LNCaP clone FGC (cell line): ENCODE results near the gene RGL3.
"Not testable (repeated sequence)": the region's sequence is repeated elsewhere in the genome, so short reads cannot be mapped to it uniquely, and the experiment has no call there.

Experiments used
- DNase-seq: peaks from one replicate; pipeline ENCODE4 v3.0.0-alpha.2; 2011; ENCODE audit warnings: low read depth
- H3K4me3 ChIP-seq: 2 replicates; pipeline ENCODE4 v1.5.1; 2011; ENCODE audit warnings: mild to moderate bottlenecking, low read depth, low read length, control low read depth
- TF ChIP-seq, protein P1 (sequence below): IDR thresholded peaks from 2 replicates; pipeline ENCODE4 v1.5.1; 2012; ENCODE audit warnings: mild to moderate bottlenecking; ENCODE audit not compliant: control insufficient read depth, insufficient read depth; ENCODE audit errors: extremely low read depth

Gene RGL3

GRCh38 chr19:11361037-11361770, 57.9 kb downstream of the RGL3 start:
- no peak for DNase-seq
- no peak overlapping the region for H3K4me3 ChIP-seq
- TF ChIP-seq, protein P1, sequence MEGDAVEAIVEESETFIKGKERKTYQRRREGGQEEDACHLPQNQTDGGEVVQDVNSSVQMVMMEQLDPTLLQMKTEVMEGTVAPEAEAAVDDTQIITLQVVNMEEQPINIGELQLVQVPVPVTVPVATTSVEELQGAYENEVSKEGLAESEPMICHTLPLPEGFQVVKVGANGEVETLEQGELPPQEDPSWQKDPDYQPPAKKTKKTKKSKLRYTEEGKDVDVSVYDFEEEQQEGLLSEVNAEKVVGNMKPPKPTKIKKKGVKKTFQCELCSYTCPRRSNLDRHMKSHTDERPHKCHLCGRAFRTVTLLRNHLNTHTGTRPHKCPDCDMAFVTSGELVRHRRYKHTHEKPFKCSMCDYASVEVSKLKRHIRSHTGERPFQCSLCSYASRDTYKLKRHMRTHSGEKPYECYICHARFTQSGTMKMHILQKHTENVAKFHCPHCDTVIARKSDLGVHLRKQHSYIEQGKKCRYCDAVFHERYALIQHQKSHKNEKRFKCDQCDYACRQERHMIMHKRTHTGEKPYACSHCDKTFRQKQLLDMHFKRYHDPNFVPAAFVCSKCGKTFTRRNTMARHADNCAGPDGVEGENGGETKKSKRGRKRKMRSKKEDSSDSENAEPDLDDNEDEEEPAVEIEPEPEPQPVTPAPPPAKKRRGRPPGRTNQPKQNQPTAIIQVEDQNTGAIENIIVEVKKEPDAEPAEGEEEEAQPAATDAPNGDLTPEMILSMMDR, result no peak

- no peak for DNase-seq
- TF ChIP-seq, protein P1, result no peak
- no peak overlapping the region for H3K4me3 ChIP-seq
Measured at GRCh38 chr19:11359421-11359820, 59.7 kb downstream of the RGL3 start.

- TF ChIP-seq, protein P1, result no peak
- DNase-seq, result no peak
- no peak overlapping the region for H3K4me3 ChIP-seq
Measured at GRCh38 chr19:11356676-11357550, 62.2 kb downstream of the RGL3 start.

- H3K4me3 ChIP-seq, result peak overlapping the region; percentile 80
- TF ChIP-seq, protein P1, result no peak
- no peak for DNase-seq
Measured at GRCh38 chr19:11356074-11356397, 63.1 kb downstream of the RGL3 start.

DNA sequence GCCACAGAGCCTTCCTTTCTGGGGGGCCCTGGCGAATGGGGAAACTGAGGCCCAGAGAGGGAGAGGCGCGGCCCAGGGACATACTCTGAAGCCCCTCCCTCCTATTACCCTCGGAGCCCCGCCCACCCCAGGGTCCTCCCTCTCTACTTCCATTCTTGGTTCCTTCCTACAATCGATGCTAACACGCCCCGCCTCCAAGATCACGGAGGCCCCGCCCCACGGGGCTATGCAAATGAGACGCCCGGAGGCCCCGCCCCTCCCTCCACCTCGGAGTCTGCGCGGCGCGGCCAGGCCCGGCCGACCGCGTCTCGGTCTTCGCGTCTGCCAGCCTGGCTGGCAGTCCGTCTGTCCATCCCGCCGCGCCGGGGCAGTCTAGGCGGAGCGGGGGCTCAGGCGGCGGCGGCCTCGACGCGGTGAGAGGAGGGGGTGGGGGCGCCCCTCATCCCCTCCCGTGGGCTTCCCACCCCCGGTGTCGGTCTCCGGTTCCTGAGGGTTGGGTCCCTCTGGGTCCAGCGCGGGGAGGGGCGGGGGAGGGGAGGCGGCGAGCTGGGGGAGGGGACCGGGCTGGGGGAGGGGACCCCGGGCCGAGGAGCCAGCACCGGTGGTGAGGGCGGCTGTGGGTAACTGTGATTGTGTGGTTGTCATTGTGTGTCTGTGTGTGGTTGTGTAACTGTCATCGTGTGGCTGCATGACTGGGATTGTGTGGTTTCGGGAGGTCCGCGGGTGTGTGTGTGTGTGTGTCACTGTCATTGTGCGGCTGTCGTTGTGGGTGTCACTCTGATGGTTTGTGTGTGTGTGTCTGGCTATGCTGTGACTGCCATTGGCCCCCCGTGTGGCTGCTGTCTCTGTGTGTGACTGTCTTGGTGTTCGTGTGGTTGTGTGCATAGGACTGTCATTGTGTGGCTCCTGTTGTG, 63.7 kb downstream of the RGL3 start, which contains the start of gene PLPPR2:
PLPPR2 (plus strand) TSS at position 273 of the 914 bp plus-strand sequence. CDS start 2,242 bp downstream, outside the sequence.
- peak within 1 kb of the TSS; percentile 80 for H3K4me3 ChIP-seq

DNA sequence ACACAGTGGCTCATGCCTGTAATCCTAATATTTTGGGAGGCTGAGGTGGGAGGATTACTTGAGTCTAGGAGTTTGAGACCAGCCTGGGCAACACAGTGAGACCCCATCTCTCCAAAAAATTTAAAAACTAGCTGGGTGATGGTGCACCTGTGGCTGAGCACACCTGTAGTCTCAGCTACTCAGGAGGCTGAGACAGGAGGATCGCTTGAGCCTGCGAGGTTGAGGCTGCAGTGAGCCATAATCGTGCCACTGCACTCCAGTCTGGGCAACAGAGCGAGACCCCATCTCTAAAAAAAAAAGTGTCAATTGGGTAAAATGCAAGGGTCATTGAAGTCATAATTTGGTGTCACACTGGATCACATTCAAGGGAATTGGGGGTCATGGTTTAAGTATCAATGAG, 65.0 kb downstream of the RGL3 start:
- H3K4me3 ChIP-seq, DNase-seq: not testable (repeated sequence)

More for the DNA sequence above, 63.7 kb downstream of the RGL3 start, which contains the start of gene PLPPR2:
- DNase-seq, result peak; percentile 56
- TF ChIP-seq, protein P1, result 0 out of 2 replicates have a peak, but pooled peaks have one; percentile 6
